Measurements from ENCODE around the gene CST4. TPM values are rescaled to one million over a fixed set of nuclear protein-coding genes. Genes with fewer than 3 reads are reported as not detected.
"Not testable (repeated sequence)": the region's sequence is repeated elsewhere in the genome, so short reads cannot be mapped to it uniquely, and the experiment has no call there.

The CST4 gene
- total and polyA plus RNA-seq, 8 donors = not detected

DNA sequence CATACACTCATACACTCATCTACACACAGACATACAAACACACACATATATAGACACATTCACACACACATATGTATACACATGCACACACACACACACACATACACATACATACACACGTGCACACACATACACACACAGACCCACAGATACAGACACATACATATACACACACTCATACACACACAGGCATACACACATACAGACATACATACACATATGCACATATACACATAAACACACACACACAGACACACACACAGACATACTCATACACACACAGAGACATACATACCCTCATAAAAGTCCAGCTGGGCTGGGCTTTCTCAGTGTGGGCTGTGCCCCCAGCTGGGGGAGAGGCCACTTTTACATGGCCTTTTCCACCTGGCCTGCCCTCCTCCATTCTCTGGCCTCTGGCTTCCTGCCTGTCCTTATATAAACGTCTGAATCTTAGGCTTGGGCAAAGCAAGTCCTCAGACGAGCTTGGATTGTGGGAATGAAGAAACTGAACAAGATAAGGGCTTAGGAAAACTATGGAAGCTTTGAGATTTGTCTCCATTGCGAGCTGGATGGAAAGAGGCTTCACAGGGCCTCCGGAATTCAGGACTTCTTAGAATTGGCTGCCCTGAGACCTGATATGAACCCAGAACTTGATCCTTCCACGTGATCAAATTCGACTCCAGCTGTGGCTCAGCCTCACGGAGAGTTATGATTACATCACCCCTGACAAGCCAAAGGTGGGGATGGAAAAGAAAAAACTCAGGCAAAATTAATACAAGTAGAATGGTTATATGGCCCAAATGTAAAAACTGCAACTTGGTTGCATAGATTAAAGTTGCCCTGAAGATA, 28.6 kb downstream of the CST4 start:
- TF ChIP-seq, protein P1, sequence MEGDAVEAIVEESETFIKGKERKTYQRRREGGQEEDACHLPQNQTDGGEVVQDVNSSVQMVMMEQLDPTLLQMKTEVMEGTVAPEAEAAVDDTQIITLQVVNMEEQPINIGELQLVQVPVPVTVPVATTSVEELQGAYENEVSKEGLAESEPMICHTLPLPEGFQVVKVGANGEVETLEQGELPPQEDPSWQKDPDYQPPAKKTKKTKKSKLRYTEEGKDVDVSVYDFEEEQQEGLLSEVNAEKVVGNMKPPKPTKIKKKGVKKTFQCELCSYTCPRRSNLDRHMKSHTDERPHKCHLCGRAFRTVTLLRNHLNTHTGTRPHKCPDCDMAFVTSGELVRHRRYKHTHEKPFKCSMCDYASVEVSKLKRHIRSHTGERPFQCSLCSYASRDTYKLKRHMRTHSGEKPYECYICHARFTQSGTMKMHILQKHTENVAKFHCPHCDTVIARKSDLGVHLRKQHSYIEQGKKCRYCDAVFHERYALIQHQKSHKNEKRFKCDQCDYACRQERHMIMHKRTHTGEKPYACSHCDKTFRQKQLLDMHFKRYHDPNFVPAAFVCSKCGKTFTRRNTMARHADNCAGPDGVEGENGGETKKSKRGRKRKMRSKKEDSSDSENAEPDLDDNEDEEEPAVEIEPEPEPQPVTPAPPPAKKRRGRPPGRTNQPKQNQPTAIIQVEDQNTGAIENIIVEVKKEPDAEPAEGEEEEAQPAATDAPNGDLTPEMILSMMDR (IDR thresholded peaks at IDR 0.05) = no peak
- H3K27ac ChIP-seq = no peak overlapping the region
- no peaks in the 10 kb centered on the region for H3K36me3 ChIP-seq
- H3K9me3 ChIP-seq = no peaks in the 10 kb centered on the region
- DNase-seq (no peak), ATAC-seq (no peak), FAIRE-seq (no peak)
- H3K4me3 ChIP-seq = no peak overlapping the region
- intact Hi-C loops (cut with DNase I) = no loop called here
- no peaks in the 10 kb centered on the region for H3K27me3 ChIP-seq
- H3K4me1 ChIP-seq = no peaks in the 10 kb centered on the region
- WGBS, 2 donors = 51 to 60% methylated on average over 8 of the region's 8 CpGs

DNA sequence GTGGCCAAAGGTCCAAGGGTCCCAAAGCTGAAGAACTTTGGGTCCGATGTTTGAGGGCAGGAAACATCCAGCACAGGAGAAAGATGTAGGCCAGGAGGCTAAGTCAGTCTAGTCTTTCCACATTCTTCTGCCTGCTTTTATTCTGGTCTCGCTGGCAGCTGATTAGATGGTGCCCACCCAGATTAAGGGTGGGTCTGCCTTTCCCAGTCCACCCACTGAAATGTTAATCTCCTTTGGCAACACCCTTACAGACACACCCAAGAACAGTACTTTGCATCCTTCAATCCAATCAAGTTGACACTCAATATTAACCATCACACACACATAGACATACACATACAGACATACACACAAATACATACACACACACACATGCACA, 29.2 kb downstream of the CST4 start:
- H3K9me3 ChIP-seq; H3K27ac ChIP-seq; ATAC-seq; H3K4me3 ChIP-seq; H3K27me3 ChIP-seq; H3K36me3 ChIP-seq; intact Hi-C loops (cut with DNase I); DNase-seq; H3K4me1 ChIP-seq; FAIRE-seq: not testable (repeated sequence)
- WGBS, 2 donors = 82 to 84% methylated on average over 2 of the region's 2 CpGs

DNA sequence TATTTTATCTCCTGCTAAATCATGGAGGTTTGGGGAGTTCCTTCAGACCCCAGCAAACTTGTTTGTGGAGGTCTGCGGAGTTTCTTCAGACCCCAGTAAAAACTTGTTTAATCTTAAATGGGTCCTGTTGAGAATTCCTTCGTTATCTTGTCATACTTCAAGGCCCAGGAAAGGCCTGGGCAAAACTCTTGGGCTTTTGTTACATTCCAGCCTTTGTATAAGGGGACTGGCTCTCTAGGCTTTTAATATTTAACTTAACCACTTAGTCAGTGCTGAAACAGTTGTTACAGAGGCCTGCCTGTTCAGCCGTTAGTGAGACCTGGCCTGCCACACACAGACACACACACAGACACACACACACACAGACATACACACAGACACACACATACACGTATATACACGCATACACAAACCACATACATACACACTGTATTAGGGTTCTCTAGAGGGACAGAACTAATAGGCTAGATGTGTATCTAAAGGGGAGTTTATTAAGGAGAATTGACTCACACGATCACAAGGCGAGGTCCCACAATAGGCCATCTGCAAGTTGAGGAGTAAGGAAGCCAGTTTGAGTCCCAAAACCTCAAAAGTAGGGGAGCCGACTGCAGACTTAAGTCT, 29.7 kb downstream of the CST4 start:
- DNase-seq (no peak), ATAC-seq (no peak), FAIRE-seq (no peak)
- Histone ChIP-seq H3K4me3 (no peak overlapping the region), H3K27me3 (no peaks in the 10 kb centered on the region), H3K9me3 (no peaks in the 10 kb centered on the region), H3K36me3 (no peaks in the 10 kb centered on the region), H3K4me1 (no peaks in the 10 kb centered on the region), H3K27ac (no peak overlapping the region)
- TF ChIP-seq, protein P1 (IDR thresholded peaks at IDR 0.05) = no peak
- 74 to 75% methylated on average over 8 of the region's 8 CpGs for WGBS, 2 donors
- intact Hi-C loops (cut with DNase I) = no loop called here

DNA sequence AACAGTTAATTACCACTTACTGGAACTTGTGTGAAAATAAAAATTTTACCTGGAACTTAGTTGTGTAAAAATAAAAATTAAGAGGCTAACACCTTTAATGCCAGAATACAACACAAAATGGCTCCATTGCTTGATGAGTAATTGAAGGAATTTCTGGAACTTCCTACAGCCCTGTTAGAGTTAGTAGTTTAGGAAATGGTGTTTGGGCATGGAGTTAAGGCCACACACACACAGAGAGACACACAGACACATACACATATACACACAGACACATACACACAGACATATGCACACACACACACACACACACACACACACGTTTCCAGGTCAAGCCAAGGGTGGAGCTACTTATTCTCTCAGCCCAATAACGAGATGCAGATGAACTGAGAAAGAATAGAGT, 30.5 kb downstream of the CST4 start:
- no peak for FAIRE-seq
- H3K36me3 ChIP-seq = no peaks in the 10 kb centered on the region
- no peaks in the 10 kb centered on the region for H3K27me3 ChIP-seq
- intact Hi-C loops (cut with DNase I) = no loop called here
- no peak overlapping the region for H3K4me3 ChIP-seq
- TF ChIP-seq, protein P1 (IDR thresholded peaks at IDR 0.05) = no peak
- no peaks in the 10 kb centered on the region for H3K4me1 ChIP-seq
- no peaks in the 10 kb centered on the region for H3K9me3 ChIP-seq
- WGBS, 2 donors = 65 to 76% methylated on average over 2 of the region's 2 CpGs
- ATAC-seq = no peak
- no peak for DNase-seq
- no peak overlapping the region for H3K27ac ChIP-seq

DNA sequence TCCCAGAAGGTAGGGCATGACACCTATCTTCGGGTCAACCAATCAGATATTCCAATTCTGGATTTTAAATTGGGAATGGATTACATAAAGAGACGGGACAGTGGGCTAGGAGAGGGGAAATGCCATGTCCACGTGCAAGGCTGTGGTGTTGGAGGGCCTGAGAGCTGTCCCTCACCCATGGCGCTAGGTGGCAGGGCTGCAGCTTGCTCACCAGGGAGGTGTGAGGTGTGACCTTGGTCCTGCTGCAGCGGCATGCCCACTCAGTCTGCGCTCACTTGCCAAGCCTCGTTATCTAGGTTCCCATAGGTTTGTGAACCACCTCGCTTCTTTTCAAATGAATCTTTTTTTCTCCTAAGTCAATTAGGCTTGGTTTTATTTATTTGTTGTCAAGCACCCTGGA, 31.6 kb downstream of the CST4 start:
- H3K4me1 ChIP-seq = no peaks in the 10 kb centered on the region
- intact Hi-C loops (cut with DNase I) = no loop called here
- no peak for FAIRE-seq
- H3K4me3 ChIP-seq = no peak overlapping the region
- peak; percentile 78 to 90 (median 88) for ATAC-seq
- H3K9me3 ChIP-seq = no peaks in the 10 kb centered on the region
- WGBS, 2 donors = 19 to 20% methylated on average over 8 of the region's 8 CpGs
- TF ChIP-seq, protein P1 (IDR thresholded peaks at IDR 0.05) = no peak
- no peak overlapping the region for H3K27ac ChIP-seq
- no peaks in the 10 kb centered on the region for H3K36me3 ChIP-seq
- no peaks in the 10 kb centered on the region for H3K27me3 ChIP-seq
- peak in 5 of 6 donors; percentile 32 to 73 (median 51) for DNase-seq
